Progenitor cell of endocrine pancreas (in vitro differentiated cells): ENCODE data around the gene ASAH2B. TPM values are rescaled to one million over a fixed set of nuclear protein-coding genes. Genes with fewer than 3 reads are reported as not detected.
"Not testable (repeated sequence)": the region's sequence is repeated elsewhere in the genome, so short reads cannot be mapped to it uniquely, and the experiment has no call there.

Source experiments
- DNase-seq: peaks from one replicate; pipeline ENCODE4 v3.0.0; 2021; ENCODE audit warnings: low spot score; ENCODE audit not compliant: unreplicated experiment
- H3K27ac Mint-ChIP-seq: 2 replicates; pipeline ENCODE4 v1.8.0; 2021; ENCODE audit warnings: mild to moderate bottlenecking, moderate library complexity, mixed read lengths
- H3K27me3 Mint-ChIP-seq: 2 replicates; pipeline ENCODE4 v1.8.0; 2021; ENCODE audit warnings: mixed read lengths
- H3K36me3 Mint-ChIP-seq: 2 replicates; pipeline ENCODE4 v1.8.0; 2022; ENCODE audit warnings: mixed read lengths; ENCODE audit not compliant: insufficient read depth
- H3K4me1 Mint-ChIP-seq: 2 replicates; pipeline ENCODE4 v1.8.0; 2021; ENCODE audit warnings: low read depth, mixed read lengths
- H3K4me3 Mint-ChIP-seq: 2 replicates; pipeline ENCODE4 v1.8.0; 2021; ENCODE audit warnings: low read depth, mild to moderate bottlenecking, moderate library complexity, mixed read lengths
- H3K9me3 Mint-ChIP-seq: 2 replicates; pipeline ENCODE4 v1.8.0; 2021; ENCODE audit warnings: low read depth, mixed read lengths
- total RNA-seq: library from RNA; stranded (reverse); gene quantifications from 2 replicates; pipeline ENCODE4 v1.2.1, GENCODE V29; 2021
- TF ChIP-seq, protein P1 (sequence below): fragments of 200-600 bp; sonication (generic); IDR thresholded peaks from one replicate; pipeline ENCODE4 v1.5.0; 2021; ENCODE audit warnings: antibody characterized with exemption, mild to moderate bottlenecking; ENCODE audit not compliant: unreplicated experiment

The ASAH2B gene
- total RNA-seq, 1 donor from 2014 or later, result 7.2 TPM

DNA sequence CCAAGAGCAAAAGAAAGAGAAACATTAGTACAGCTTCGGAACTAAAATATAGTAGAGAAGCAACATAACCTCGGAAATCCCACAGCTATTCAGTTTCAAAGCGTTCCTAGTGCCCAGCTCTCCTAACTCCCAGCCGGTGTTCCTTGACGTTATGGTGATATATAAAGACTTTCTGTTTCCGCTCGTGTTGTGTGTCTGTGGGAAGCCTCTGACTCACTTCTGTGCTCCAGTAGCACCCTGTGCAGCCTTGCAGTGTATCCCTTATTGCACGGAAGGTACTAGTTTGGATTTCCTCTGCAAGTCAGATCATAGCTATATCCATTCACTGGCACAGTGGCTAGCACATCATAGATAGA lies 535 bp downstream of the ASAH2B start:
- H3K4me3 Mint-ChIP-seq, result peak overlapping the region; percentile 92
- peak overlapping the region; percentile 94 for H3K27ac Mint-ChIP-seq
- peaks cover 6% of the 10 kb centered on the region for H3K4me1 Mint-ChIP-seq
- peaks cover 10% of the 10 kb centered on the region for H3K27me3 Mint-ChIP-seq
- TF ChIP-seq, protein P1, sequence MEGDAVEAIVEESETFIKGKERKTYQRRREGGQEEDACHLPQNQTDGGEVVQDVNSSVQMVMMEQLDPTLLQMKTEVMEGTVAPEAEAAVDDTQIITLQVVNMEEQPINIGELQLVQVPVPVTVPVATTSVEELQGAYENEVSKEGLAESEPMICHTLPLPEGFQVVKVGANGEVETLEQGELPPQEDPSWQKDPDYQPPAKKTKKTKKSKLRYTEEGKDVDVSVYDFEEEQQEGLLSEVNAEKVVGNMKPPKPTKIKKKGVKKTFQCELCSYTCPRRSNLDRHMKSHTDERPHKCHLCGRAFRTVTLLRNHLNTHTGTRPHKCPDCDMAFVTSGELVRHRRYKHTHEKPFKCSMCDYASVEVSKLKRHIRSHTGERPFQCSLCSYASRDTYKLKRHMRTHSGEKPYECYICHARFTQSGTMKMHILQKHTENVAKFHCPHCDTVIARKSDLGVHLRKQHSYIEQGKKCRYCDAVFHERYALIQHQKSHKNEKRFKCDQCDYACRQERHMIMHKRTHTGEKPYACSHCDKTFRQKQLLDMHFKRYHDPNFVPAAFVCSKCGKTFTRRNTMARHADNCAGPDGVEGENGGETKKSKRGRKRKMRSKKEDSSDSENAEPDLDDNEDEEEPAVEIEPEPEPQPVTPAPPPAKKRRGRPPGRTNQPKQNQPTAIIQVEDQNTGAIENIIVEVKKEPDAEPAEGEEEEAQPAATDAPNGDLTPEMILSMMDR, result no peak
- H3K36me3 Mint-ChIP-seq, result no peaks in the 10 kb centered on the region
- H3K9me3 Mint-ChIP-seq, result no peaks in the 10 kb centered on the region
- no peak for DNase-seq

DNA sequence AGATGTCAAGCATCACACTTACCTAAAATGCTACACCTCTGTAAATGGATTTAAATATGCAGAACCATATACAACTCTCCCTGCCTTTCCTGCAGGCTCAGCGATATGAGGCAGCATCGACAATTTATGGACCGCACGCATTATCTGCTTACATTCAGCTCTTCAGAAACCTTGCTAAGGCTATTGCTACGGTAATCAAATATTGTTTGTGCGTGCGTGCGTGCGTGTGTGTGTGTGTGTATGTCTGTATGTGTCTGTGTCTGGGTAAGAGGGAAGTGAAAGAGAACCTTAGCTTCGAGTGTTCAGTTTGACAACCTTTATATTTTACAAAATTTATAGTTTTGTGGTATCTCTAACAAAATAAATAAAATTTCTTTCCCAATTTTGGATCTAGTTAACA lies 3.1 kb downstream of the ASAH2B start:
- H3K27ac Mint-ChIP-seq, H3K4me3 Mint-ChIP-seq, H3K4me1 Mint-ChIP-seq, DNase-seq, H3K27me3 Mint-ChIP-seq, H3K36me3 Mint-ChIP-seq, H3K9me3 Mint-ChIP-seq: not testable (repeated sequence)

DNA sequence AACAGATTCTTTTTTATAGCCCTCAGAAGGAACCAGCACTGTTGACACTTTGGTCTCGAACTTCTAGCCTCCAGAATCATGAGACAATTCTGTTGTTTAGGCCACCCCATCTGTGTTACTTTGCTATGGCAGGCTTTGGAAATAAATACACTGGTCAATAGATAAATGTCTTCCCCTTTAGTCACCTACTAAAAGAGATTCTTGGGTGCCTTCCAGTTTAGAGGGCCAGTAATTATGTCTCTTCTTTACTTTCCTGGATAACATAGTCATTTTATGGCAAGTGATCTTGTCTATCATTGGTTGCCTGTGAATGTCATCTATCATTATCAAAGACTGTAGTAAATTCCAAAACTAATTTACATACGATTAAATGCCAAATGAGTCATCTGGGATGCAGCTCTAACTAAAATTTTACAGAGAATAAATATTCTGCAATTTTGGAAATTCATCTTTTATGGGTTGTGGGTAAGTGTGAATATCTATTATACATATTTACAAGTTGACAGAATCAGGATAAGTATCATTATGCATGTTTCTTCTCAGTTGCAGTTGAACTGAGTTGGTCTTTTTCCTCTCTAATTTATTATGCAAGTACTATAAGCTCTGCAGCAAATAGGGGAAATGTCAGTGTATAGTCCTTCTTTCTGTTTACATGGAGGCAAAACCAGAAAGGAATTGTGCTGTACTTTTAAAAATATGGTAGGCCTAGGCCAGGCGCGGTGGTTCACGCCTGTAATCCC lies 27.2 kb downstream of the ASAH2B start:
- H3K27ac Mint-ChIP-seq, H3K9me3 Mint-ChIP-seq, DNase-seq, H3K36me3 Mint-ChIP-seq, H3K4me3 Mint-ChIP-seq, H3K4me1 Mint-ChIP-seq, H3K27me3 Mint-ChIP-seq: not testable (repeated sequence)

DNA sequence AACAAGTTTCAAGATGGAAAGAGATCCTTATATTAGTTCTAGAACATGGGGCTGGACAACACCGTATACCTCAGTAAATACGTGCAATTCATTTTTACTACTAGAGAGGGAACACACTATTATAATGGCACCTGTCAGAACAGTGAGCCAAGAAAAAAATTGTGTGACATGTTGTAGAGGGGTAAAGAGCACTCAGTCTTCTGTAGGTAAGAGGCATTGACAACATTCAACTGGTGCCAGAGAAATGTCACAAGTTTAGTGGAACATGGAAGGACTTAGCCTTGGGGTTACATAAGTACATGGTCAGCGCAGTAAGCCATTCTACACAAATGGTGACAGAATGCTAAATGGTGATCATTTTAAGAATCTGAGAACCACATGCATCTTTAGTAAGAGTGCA lies 32.3 kb downstream of the ASAH2B start:
- not testable (repeated sequence) for H3K4me3 Mint-ChIP-seq, H3K4me1 Mint-ChIP-seq, H3K27ac Mint-ChIP-seq, H3K9me3 Mint-ChIP-seq, DNase-seq, H3K36me3 Mint-ChIP-seq, H3K27me3 Mint-ChIP-seq

DNA sequence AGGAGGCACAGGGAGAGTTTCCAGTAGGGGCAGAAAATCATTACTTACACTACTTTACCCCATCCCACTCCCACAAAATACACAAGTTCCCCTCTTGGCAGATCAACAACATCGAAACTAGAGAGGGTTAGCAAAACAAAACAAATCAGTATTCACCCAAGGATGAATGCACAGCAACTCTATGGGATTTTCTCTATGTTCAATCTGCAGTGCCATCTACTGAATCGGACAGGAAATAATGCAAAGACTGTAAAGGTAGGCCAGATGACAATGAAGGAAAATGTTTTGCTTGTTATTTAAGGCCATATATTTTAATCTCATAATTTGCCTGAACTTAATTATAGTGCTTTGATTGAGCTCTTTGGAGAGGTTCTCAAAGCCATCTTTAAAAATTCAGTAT lies 35.1 kb downstream of the ASAH2B start:
- not testable (repeated sequence) for H3K36me3 Mint-ChIP-seq, DNase-seq, H3K9me3 Mint-ChIP-seq, H3K4me3 Mint-ChIP-seq, H3K27ac Mint-ChIP-seq, H3K27me3 Mint-ChIP-seq, H3K4me1 Mint-ChIP-seq

DNA sequence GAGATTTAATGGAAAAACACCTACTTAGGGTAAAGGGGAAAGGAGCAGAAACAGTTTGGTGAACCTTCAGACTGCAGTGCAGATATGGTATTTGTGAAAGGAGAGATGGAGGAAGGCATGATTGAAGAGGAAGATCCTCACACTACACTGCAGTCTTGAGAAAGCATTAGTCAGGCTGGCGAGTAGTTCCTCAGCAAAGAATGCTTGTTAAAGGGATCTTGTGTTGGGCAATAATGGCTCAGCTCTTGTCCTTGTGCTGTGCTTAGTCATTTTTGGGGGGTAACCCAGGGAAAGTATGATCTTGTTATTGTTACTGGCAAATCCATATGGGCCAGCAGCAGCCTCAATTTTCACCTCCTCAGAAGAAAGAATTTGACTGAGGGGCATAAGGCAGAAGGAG lies 40.3 kb downstream of the ASAH2B start:
- not testable (repeated sequence) for H3K9me3 Mint-ChIP-seq, H3K36me3 Mint-ChIP-seq, H3K27ac Mint-ChIP-seq, H3K4me3 Mint-ChIP-seq, H3K4me1 Mint-ChIP-seq, DNase-seq, H3K27me3 Mint-ChIP-seq

DNA sequence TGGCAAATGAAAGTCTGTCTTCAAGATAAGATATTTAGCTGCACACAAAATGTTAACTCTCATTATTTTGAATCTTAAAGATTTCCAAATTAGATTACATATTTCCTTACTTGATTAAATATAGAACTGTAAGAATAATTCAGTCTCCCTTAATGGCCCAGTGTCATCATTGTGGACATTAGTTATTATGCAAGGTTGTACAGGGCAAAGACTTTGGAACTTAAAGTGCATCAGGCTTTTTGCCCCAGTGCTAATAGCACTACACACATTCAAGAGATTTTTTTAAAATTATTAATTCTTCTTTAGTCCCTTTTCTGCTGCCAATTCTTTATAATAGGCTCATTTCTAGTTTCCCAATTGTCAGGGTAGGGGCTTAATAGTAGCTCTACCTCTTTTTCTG lies 42.3 kb downstream of the ASAH2B start:
- not testable (repeated sequence) for H3K36me3 Mint-ChIP-seq, H3K4me3 Mint-ChIP-seq, H3K27me3 Mint-ChIP-seq, H3K4me1 Mint-ChIP-seq, DNase-seq, H3K27ac Mint-ChIP-seq
- peaks cover 11% of the 10 kb centered on the region for H3K9me3 Mint-ChIP-seq

DNA sequence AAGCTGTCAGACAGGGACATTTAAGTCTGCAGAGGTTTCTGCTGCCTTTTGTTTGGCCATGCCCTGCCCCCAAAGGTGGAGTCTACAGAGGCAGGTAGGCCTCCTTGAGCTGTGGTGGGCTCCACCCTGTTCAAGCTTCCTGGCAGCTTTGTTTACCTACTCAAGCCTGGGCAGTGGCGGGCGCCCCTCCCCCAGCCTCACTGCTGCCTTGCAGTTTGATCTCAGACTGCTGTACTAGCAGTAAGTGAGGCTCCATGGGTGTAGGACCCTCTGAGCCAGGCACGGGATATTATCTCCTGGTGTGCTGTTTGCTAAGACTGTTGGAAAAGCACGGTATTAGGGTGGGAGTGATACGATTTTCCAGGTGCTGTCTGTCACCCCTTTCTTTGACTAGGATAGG lies 48.2 kb downstream of the ASAH2B start:
- not testable (repeated sequence) for H3K4me3 Mint-ChIP-seq, H3K4me1 Mint-ChIP-seq, H3K27ac Mint-ChIP-seq, H3K27me3 Mint-ChIP-seq, DNase-seq, H3K36me3 Mint-ChIP-seq
- H3K9me3 Mint-ChIP-seq, result peaks cover 18% of the 10 kb centered on the region
